K562 (cell line): ENCODE measurements around the gene WDR20. TPM values are rescaled to one million over a fixed set of nuclear protein-coding genes. Genes with fewer than 3 reads are reported as not detected.

Experiments
- ATF3 ChIP-seq, 2 experiments: fragments of 450-650 bp in 1 of 2; sonication (generic) in 1 of 2; formaldehyde crosslinking in 1 of 2; IDR thresholded peaks in 1 of 2; conservative IDR thresholded peaks in 1 of 2; 2 replicates each; pipeline versions ENCODE4 v1.6.1 to v1.8.1; 2016 to 2023; ENCODE audit warnings: mild to moderate bottlenecking in 2 of 2, moderate library complexity in 2 of 2, inconsistent platforms in 1 of 2, missing genetic modification reagents in 1 of 2
- FOSL1 ChIP-seq: fragments of 200-800 bp; sonication (Bioruptor generic); conservative IDR thresholded peaks from 2 replicates; pipeline ENCODE4 v1.6.1; 2016; ENCODE audit warnings: missing genetic modification characterization, missing compliant biosample characterization
- GABPB1 ChIP-seq: sonication (generic); formaldehyde crosslinking; IDR thresholded peaks from 2 replicates; pipeline ENCODE4 v1.8.0; 2022; ENCODE audit warnings: mild to moderate bottlenecking, missing genetic modification reagents
- HDAC3 ChIP-seq: fragments of 450-650 bp; IDR thresholded peaks from 2 replicates; pipeline ENCODE4 v1.6.1; 2018; ENCODE audit warnings: borderline replicate concordance, mild to moderate bottlenecking, moderate library complexity; ENCODE audit not compliant: partially characterized antibody
- JUND ChIP-seq, 2 experiments: IDR thresholded peaks; 2 replicates in 1 of 2; 3 replicates in 1 of 2; pipeline ENCODE4 v1.6.1; 2011; ENCODE audit warnings: borderline replicate concordance in 2 of 2, low read depth in 2 of 2, low read length in 2 of 2, improper control_type of control experiment in 1 of 2, missing biosample characterization in 1 of 2, missing genetic modification characterization in 1 of 2, missing genetic modification reagents in 1 of 2
- polyA plus RNA-seq, 8 experiments: library from polyadenylated mRNA; depleted of rRNA in 4 of 8; stranded (reverse) in 5 of 8; unstranded in 3 of 8; fragments of >200 nt; fragmentation: Nextera tagmentation in 2 of 8; fragmentation: Illumina TruSeq in 1 of 8; extraction: Ambion mirVana in 2 of 8; extraction: Trizol in 1 of 8; gene quantifications; 2 replicates each; pipeline versions ENCODE4 v1.2.1 to v1.2.3, GENCODE V29; 2011 to 2014; ENCODE audit warnings: inconsistent platforms in 1 of 8, missing spikeins in 1 of 8
- total RNA-seq, 7 experiments: library from RNA; depleted of rRNA in 6 of 7; stranded (reverse); fragments of >200 nt in 6 of 7; fragmentation: Illumina TruSeq in 2 of 7; extraction: Trizol in 2 of 7; gene quantifications; 2 replicates each; pipeline versions ENCODE4 v1.2.1 to v1.2.3, GENCODE V29; 2011 to 2021; ENCODE audit warnings: low replicate concordance in 1 of 7
- TF ChIP-seq, protein P1 (sequence below): fragments of 450-650 bp; IDR thresholded peaks from 2 replicates; pipeline ENCODE4 v1.6.1; 2017; ENCODE audit warnings: antibody characterized with exemption, mild to moderate bottlenecking
- TF ChIP-seq, protein P2 (sequence below): fragments of 450-650 bp; IDR thresholded peaks from 2 replicates; pipeline ENCODE4 v1.6.1; 2016; ENCODE audit warnings: mild to moderate bottlenecking, moderate library complexity

WDR20 gene
- total and polyA plus RNA-seq, 9 of the 15 experiments (the other 6 are each of a cell fraction or from before 2014, with no cell fraction given) = 7.0 to 15.3 (median 11.8) TPM

GRCh38 chr14:102255401-102256190 lies 115.9 kb downstream of the WDR20 start (continued):
- TF ChIP-seq, protein P1, sequence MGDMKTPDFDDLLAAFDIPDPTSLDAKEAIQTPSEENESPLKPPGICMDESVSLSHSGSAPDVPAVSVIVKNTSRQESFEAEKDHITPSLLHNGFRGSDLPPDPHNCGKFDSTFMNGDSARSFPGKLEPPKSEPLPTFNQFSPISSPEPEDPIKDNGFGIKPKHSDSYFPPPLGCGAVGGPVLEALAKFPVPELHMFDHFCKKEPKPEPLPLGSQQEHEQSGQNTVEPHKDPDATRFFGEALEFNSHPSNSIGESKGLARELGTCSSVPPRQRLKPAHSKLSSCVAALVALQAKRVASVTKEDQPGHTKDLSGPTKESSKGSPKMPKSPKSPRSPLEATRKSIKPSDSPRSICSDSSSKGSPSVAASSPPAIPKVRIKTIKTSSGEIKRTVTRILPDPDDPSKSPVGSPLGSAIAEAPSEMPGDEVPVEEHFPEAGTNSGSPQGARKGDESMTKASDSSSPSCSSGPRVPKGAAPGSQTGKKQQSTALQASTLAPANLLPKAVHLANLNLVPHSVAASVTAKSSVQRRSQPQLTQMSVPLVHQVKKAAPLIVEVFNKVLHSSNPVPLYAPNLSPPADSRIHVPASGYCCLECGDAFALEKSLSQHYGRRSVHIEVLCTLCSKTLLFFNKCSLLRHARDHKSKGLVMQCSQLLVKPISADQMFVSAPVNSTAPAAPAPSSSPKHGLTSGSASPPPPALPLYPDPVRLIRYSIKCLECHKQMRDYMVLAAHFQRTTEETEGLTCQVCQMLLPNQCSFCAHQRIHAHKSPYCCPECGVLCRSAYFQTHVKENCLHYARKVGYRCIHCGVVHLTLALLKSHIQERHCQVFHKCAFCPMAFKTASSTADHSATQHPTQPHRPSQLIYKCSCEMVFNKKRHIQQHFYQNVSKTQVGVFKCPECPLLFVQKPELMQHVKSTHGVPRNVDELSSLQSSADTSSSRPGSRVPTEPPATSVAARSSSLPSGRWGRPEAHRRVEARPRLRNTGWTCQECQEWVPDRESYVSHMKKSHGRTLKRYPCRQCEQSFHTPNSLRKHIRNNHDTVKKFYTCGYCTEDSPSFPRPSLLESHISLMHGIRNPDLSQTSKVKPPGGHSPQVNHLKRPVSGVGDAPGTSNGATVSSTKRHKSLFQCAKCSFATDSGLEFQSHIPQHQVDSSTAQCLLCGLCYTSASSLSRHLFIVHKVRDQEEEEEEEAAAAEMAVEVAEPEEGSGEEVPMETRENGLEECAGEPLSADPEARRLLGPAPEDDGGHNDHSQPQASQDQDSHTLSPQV = peak; percentile 73
- TF ChIP-seq FOSL1 (tag) (0 out of 2 replicates have a peak, but pooled peaks have one; percentile 13), HDAC3 (no peak), ATF3 (IDR thresholded peaks at IDR 0.05) (peak; percentile 68; the same call in 1 of the 2 replicates), ATF3 (CRISPR knock-in tag; conservative IDR thresholded peaks at IDR 0.05) (no peak), GABPB1 (CRISPR knock-in tag) (no peak), JUND (IDR thresholded peaks at IDR 0.05; ENCODE audit: borderline replicate concordance, low read depth, low read length) (peak; percentile 56; the same call in 1 of the 2 replicates), JUND (tag; IDR thresholded peaks at IDR 0.05; ENCODE audit: borderline replicate concordance, low read depth, low read length) (peak; percentile 73; the same call in 2 of the 3 replicates)
- TF ChIP-seq, protein P2, sequence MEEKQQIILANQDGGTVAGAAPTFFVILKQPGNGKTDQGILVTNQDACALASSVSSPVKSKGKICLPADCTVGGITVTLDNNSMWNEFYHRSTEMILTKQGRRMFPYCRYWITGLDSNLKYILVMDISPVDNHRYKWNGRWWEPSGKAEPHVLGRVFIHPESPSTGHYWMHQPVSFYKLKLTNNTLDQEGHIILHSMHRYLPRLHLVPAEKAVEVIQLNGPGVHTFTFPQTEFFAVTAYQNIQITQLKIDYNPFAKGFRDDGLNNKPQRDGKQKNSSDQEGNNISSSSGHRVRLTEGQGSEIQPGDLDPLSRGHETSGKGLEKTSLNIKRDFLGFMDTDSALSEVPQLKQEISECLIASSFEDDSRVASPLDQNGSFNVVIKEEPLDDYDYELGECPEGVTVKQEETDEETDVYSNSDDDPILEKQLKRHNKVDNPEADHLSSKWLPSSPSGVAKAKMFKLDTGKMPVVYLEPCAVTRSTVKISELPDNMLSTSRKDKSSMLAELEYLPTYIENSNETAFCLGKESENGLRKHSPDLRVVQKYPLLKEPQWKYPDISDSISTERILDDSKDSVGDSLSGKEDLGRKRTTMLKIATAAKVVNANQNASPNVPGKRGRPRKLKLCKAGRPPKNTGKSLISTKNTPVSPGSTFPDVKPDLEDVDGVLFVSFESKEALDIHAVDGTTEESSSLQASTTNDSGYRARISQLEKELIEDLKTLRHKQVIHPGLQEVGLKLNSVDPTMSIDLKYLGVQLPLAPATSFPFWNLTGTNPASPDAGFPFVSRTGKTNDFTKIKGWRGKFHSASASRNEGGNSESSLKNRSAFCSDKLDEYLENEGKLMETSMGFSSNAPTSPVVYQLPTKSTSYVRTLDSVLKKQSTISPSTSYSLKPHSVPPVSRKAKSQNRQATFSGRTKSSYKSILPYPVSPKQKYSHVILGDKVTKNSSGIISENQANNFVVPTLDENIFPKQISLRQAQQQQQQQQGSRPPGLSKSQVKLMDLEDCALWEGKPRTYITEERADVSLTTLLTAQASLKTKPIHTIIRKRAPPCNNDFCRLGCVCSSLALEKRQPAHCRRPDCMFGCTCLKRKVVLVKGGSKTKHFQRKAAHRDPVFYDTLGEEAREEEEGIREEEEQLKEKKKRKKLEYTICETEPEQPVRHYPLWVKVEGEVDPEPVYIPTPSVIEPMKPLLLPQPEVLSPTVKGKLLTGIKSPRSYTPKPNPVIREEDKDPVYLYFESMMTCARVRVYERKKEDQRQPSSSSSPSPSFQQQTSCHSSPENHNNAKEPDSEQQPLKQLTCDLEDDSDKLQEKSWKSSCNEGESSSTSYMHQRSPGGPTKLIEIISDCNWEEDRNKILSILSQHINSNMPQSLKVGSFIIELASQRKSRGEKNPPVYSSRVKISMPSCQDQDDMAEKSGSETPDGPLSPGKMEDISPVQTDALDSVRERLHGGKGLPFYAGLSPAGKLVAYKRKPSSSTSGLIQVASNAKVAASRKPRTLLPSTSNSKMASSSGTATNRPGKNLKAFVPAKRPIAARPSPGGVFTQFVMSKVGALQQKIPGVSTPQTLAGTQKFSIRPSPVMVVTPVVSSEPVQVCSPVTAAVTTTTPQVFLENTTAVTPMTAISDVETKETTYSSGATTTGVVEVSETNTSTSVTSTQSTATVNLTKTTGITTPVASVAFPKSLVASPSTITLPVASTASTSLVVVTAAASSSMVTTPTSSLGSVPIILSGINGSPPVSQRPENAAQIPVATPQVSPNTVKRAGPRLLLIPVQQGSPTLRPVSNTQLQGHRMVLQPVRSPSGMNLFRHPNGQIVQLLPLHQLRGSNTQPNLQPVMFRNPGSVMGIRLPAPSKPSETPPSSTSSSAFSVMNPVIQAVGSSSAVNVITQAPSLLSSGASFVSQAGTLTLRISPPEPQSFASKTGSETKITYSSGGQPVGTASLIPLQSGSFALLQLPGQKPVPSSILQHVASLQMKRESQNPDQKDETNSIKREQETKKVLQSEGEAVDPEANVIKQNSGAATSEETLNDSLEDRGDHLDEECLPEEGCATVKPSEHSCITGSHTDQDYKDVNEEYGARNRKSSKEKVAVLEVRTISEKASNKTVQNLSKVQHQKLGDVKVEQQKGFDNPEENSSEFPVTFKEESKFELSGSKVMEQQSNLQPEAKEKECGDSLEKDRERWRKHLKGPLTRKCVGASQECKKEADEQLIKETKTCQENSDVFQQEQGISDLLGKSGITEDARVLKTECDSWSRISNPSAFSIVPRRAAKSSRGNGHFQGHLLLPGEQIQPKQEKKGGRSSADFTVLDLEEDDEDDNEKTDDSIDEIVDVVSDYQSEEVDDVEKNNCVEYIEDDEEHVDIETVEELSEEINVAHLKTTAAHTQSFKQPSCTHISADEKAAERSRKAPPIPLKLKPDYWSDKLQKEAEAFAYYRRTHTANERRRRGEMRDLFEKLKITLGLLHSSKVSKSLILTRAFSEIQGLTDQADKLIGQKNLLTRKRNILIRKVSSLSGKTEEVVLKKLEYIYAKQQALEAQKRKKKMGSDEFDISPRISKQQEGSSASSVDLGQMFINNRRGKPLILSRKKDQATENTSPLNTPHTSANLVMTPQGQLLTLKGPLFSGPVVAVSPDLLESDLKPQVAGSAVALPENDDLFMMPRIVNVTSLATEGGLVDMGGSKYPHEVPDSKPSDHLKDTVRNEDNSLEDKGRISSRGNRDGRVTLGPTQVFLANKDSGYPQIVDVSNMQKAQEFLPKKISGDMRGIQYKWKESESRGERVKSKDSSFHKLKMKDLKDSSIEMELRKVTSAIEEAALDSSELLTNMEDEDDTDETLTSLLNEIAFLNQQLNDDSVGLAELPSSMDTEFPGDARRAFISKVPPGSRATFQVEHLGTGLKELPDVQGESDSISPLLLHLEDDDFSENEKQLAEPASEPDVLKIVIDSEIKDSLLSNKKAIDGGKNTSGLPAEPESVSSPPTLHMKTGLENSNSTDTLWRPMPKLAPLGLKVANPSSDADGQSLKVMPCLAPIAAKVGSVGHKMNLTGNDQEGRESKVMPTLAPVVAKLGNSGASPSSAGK = 0 out of 2 replicates have a peak, but pooled peaks have one; percentile 14
